Pulmonary artery endothelial cell (primary cell): ENCODE measurements around the gene FBXW8. TPM values are rescaled to one million over a fixed set of nuclear protein-coding genes. Genes with fewer than 3 reads are reported as not detected.

Experiments used
- DNase-seq: peaks from one replicate; pipeline ENCODE4 v3.0.0-alpha.2; 2011; ENCODE audit warnings: low read depth, low spot score
- total RNA-seq: library from RNA; depleted of rRNA; stranded (reverse); fragments of >200 nt; gene quantifications from 2 replicates; pipeline ENCODE4 v1.2.3, GENCODE V29; 2014

Gene FBXW8
- total RNA-seq, 1 donor from 2014 or later: 9.2 TPM

DNA sequence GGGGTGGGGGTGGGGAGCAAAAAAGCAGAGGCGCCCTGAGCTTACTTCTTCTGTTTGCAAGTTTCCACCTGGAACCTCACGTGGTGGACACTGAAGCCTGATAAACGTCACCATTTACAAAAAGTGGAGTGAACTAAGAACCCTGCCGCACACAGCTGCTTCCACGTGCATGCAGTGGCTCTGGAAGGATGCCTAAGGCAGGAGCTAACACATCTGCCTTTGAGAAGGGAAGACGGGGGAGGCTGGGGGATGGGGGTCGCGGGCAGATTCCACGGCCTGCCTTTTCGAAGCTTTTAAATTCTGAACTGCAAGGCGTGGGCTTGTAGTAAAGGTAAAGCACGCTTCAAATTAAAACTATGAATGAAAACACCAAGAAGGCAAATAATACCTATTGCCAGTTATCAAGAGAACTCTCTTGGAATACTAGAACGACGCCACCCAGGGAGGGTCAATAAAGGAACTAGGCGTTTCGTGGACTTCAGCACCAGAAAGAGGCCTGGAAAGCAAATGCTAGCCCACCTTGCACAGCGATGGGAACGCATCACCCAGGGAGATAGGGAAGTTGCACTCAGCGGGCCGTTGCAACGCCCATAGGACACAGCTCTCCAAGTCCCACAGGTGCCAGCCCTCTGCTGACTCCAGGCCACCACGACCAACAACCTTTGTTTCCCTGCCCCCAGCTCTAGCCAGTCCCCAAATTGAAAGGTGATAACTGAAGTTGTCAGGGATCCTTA, 126.7 kb downstream of the FBXW8 start:
- DNase-seq: no peak

DNA sequence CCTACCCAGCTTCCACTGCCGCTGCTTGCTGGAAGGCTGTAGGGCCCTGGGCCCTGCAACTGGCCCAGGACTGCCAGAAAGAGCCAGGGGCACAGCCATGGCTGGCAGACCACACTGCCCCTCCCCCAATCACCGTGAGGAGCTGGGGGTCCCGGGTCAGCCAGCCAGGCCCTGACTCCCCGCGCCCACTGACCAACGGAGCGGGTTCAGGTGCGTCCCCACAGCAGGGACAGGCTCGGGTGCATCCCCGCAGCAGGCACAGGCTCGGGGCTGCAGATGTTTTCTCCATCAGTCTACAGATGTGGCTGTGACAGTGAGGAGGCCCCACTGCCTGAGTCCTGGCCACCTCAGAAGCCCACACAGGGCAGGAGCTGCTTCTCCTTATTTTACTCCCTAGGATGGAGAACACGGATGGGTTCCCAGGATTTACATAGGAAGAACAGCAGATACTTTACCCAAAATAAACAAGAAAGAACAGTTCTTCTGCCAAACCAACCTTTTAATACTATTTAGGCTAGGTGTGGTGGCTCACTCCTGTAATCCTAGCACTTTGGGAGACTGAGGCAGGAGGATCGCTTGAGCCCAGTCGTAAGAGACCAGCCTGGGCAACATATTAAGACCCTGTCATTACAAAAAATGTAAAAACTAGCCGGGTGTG, 127.4 kb downstream of the FBXW8 start:
- no peak for DNase-seq

- no peak for DNase-seq
Observed at GRCh38 chr12:117038919-117039318, 128.2 kb downstream of the FBXW8 start.

DNA sequence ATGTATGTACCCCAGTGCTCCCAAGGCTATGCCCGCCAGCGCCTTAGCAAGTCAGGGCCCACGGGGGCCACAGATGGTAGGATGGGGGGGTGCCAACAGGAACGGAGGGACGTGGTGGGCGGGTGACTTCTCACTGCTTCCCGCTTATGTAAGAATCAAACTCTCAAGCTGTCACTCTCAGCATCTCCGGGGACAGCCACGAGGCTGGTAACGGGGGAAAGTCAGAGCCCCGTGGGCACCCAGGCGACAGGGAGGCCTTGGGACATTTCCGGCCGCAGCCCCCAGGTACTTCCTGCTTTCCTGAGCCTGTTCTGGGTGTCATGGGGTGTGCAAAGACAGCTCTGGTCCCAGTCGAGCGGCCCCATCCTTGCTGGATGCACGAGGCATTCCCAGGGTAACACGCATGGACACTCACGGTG, 129.2 kb downstream of the FBXW8 start:
- DNase-seq: no peak

DNA sequence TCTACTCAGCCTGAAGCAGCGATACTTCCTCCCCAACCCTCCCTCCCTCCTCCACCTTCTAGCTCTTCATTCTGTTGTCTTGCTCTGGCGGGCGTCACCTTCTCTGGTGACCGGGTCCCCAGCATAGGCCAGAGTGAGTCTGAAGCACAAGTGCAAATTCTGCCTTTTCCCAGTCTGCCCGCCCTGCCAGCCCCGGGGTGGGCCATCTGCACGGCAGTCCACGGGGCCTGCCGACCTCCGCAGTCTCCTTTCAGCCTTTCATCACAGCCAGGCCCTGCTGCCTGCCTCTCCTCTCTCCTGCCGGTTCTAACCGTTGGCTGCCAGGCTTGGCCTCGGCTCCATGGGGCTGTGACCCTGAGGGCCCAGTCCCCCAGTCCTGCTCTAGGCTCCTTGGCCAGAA, 129.7 kb downstream of the FBXW8 start:
- no peak for DNase-seq

DNA sequence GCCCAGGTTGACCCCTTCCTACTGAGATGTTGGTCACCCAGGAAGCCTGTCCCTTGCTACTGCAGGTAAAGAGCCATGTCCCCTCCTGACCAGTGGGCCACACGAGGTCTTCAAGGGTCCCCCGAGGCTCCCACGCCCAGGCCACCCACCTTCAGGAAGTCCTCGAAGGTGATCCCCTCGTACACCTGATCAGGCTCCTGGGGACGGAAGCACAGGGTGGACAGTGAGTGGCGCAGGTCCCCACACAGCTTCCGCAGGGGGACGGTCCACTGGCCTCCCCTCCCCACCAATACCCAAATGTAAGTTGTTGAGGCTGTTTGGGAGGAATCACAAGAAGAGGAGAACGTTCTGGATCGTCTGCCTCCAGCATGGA, 131.0 kb downstream of the FBXW8 start:
- DNase-seq: no peak

GRCh38 chr12:117042171-117042842, 131.6 kb downstream of the FBXW8 start:
- no peak for DNase-seq

- DNase-seq: no peak
Observed at GRCh38 chr12:117042862-117043261, 132.1 kb downstream of the FBXW8 start.

DNA sequence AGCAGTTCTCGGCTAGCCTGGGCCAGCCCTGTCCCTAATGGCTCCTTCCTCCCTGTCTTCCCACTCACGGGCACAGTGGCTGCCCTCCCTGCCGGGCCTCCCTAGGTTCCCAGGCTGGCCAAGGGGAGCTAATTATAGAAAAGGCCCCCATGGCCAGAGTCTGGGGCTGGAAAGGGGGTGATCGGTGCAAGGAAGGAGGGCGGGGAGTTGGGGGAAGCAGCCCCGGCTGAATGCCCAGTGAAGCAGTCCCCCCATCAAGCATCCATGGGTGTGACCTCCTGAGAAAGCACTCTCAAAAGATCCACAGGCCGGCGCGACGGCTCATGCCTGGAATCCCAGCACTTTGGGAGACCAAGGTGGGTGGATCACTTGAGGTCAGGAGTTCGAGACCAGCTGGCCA, 133.6 kb downstream of the FBXW8 start:
- DNase-seq: no peak

GRCh38 chr12:117044790-117045159, 134.0 kb downstream of the FBXW8 start:
- DNase-seq: no peak

- DNase-seq: no peak
Observed at GRCh38 chr12:117045160-117046010, 134.6 kb downstream of the FBXW8 start.

- no peak for DNase-seq
Observed at GRCh38 chr12:117046011-117046369, 135.2 kb downstream of the FBXW8 start.

DNA sequence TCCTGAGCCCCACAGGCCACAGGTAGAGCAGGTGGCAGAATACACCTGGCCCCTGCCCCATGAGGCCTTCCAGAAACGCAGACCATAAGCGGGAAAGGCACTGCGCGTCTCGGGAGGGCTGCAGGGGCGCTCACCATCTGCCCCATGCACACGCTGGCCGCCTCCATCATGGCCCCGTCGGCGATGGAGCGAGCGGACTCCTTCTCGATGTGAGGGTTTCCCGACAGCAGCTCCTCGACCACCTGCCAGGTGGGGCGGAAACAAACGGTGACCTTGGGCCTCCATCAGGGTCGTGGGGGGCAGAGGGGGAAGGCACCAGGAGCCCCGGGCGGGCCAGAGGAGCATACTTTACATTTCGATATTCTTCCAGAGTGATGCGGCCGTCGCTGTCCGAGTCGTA, 135.7 kb downstream of the FBXW8 start:
- no peak for DNase-seq

DNA sequence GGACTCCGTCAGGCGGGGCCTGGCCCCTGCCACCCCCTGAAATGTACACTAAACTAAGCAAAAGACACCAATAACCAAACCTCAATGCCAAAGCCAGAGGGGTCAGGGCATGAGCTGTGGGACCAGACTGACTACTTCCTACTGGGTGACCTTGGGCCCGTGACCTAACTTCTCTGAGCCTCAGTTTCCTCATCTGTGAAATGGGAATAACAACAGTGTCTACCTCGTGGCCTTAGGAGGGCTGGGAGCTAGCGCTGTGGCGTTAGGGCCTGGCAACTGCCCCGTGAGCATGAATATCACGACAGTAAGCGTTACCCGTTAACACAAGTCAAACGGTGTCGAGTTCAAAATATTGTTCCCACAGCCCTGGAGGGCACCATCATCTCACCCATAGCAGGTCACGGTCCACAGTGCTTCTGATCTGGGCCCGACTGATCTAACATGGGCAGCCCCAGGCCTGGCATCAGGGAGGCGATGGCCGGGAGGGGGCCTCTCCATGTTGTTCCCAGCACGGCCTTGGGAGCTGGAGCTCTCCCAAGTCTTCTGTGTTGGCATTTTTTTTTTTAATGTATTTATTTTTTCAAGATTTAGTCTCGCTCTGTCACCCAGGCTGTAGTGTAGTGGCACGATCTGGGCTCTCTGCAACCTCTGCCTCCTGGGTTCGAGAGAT, 136.2 kb downstream of the FBXW8 start:
- no peak for DNase-seq

- no peak for DNase-seq
Observed at GRCh38 chr12:117047810-117048584, 137.2 kb downstream of the FBXW8 start.

GRCh38 chr12:117048585-117048904, 137.8 kb downstream of the FBXW8 start:
- DNase-seq: no peak

GRCh38 chr12:117049295-117049694, 138.5 kb downstream of the FBXW8 start:
- DNase-seq: no peak

- DNase-seq: no peak
Observed at GRCh38 chr12:117050060-117050459, 139.3 kb downstream of the FBXW8 start.

DNA sequence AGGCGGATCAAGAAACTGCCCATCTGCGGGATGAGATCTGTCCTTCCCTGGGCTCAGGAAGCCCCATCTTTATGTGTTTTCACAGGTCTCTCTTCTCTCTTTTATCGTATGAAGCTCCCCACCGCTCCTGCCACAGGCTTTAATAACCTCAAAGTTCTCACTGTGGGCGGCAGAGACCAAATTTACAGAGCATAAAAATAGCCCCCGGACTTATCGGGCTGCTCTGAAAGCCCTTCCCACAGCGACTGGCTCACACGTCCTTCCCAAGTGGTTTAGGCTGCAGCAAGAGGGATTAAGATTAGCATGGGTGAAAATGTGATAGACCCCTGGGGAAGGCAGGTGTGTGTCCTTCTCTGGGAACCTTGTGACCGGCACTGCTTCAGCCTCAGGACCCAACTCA, 140.6 kb downstream of the FBXW8 start:
- no peak for DNase-seq

GRCh38 chr12:117052386-117053049, 141.8 kb downstream of the FBXW8 start:
- DNase-seq: no peak
